Stimulated activated CD4-positive, alpha-beta T cell treated with anti-CD3 and anti-CD28 coated beads, Interleukin-2, amount 100 ng/mL, for 24 hours (primary cell): ENCODE measurements around the gene TBC1D2.
"Not testable (repeated sequence)": the region's sequence is repeated elsewhere in the genome, so short reads cannot be mapped to it uniquely, and the experiment has no call there.

Experiments used
- DNase-seq, 2 donors: peaks; one replicate each; pipeline ENCODE4 v3.0.0-alpha.2; 2020

TBC1D2 gene

DNA sequence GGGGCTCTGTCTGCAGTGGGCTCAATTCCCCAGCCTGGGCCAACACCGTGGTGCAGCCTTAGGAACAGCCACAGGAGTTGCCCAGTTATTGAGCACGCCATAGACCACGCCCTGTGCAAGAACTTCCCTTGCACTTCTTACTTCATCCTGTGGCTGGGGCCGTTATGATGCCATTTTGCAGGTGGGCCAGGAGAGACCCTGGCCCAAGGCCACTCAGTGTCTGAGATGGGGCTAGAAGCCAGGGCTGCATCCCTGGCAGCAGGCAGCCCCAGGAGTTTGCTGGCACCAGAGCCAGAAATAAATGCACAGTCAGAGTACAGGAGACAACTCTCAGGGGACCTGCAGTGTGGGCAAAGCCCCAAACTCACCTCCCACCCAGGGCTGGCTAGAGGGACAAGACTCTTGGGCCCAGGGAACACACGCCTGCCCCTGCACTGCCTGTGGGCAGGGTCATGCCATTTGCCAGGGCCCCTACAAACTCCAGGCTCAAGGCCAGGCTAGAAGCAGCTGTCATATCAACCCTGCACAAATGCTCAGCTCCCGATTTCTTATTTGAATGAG lies 69.8 kb downstream of the TBC1D2 start:
- DNase-seq, result no peak

- no peak for DNase-seq
These were observed 70.4 kb downstream of the TBC1D2 start for GRCh38 chr9:98185021-98185567.

GRCh38 chr9:98184326-98184725 lies 71.1 kb downstream of the TBC1D2 start:
- DNase-seq, result no peak

DNA sequence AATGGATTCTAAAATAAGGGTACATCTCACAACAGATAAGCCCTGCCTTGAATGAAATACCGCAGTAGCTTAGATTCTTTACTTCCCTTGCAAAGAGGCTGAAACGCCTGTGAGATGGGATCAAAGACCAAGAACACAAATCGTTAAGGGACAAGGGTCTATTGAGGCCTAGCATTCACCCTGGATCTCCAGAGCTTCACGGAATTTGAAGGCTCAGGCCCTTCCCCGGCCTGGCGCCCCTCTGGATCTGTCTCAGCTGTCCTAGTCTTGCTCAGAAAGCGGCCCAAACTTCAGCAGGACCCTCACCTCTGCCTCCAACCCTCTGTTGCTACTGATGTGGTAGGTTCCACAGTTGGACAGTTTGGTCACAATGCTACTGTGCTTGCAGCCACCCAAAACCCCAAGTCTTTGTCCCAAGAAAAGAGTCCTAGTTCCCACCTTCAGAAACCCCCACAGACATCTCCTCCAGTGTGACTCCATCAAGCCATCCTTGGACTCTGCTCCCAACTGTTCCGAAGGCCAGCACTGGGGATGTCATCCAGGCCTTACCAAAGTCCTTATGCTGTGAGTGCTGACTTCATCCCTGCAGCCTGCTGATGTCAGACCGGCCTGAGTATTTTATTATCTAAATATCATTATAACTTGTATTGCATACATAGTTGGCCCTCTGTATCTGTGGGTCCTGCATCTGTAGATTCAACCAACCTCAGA lies 72.4 kb downstream of the TBC1D2 start:
- DNase-seq, result no peak

DNA sequence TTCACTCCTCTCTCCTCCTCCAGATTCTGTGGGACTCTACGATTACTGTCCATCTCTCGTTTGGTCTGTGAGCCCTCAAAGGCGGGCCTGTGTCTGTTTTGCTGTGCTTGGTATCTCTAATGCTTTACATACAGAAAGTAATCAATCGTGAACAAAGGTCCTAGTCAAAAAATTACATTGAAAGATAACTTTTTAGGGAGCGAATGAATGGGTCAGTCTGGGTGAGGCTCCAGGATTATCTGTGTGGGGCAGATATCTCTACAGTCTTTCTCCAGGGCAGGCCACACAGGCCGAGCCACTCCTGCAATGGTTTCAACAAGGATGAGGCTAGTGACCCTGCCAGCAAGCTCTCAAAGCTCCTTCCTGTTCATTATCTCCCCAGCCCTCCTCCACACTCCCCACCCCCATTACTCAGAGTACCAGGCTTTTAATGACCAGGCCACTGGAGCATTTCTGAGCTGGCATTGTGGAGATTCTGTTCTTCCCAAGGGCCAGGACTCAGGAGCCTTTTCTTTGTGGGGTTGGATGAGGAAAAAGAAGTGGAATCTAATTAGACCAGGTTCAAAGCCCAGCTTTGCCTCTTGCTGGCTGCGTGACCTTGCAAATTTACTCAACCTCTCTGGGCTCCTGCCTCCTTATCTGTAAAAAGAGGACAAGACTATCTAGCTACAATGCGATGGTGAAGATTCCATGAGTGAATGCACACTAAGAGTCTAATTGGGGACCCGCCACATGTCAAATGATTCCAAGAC lies 73.2 kb downstream of the TBC1D2 start:
- DNase-seq, result no peak

DNA sequence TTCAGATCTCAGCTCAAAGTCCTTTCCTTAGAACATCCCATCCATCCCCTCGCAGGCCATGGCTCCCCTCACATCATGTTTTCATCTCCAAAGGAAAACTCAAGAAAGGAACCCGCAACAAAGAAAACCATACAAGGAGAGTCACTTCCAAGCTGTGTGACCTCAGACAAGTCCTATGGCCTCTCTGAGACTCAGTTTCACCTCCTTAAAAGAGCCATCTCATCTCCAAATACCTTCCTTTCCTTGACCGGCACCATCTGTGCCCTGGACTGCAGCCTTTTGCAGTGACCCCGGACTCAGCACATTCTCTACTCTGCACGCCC lies 73.7 kb downstream of the TBC1D2 start:
- DNase-seq, result no peak

DNA sequence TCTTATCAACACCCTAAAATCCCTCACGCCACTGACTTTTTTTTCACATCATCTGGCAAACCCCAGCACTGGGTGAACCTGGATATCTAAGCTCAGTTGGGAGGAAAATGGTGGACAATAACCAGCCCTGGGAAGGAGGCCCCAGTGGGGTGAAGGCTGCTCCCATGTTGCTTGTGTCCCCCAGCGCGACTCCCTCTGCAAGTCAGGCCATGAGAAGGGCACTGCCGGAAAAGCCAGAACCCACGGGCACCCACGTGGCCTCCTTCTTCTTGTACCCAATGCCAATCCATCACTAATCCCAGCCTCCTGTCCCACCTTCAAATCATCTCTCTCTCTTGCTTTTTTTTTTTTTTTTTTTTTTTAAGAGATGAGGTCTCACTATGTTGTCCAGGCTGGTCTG lies 74.5 kb downstream of the TBC1D2 start:
- no peak for DNase-seq

GRCh38 chr9:98178874-98179850 lies 76.3 kb downstream of the TBC1D2 start:
- DNase-seq, result no peak

DNA sequence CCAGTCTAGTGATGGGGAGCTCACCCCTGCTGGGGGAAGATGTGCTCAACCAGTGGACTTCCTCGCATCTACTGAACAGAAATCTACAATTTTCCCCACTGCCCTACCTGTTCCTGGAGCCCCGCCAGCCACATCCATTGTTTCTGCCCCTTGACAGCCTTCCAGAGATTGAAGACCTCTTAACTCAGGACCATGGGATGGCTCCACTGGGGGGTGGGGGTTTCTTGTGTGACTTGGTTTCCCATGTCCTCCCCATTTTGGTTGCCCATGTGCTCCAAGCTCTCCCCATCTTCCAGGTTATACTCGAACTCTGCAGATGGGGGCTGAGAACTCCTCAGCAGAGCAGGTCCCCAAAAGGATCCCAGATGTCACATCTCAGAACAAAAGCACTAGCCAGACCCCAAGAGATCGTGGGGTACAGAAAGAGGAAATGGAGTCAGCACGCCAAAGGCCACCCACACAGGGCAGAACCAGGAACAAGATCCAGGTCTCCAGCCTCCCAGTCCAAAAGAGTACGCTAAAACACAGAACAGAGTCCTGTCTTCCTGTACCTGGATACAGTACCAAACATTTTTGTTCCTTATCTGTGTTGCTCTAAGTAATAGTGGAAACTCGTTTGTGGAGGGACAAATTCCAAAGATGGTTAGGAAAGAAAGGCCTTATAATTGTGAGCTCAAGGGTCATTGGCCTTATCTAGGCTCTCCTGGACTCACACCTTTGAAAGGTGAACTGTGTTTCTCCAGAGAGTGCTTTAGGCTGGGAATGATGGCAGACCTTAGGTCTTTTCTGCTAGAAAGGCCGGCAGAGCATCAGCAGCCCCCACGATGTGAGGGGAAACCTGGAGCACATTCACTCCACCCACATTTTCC lies 78.8 kb downstream of the TBC1D2 start:
- no peak for DNase-seq

DNA sequence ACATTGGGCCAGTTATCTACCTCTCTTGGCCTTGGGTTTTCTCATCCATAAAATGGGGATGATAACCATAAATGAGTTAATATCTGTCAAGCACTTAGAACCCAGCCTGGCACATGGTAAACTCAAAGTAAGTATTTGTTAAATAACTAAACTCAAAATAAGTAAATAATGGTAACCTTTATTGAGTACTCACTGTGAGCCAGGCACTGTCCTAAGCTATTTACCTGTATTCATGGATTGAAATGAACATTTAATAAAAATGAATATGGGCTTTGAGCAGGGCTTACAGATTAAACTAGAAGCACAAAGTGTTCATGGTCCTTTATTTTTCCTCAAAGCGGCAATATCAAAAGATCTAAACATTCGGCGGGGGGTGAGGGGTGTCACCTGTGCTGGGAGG lies 79.7 kb downstream of the TBC1D2 start:
- no peak for DNase-seq

DNA sequence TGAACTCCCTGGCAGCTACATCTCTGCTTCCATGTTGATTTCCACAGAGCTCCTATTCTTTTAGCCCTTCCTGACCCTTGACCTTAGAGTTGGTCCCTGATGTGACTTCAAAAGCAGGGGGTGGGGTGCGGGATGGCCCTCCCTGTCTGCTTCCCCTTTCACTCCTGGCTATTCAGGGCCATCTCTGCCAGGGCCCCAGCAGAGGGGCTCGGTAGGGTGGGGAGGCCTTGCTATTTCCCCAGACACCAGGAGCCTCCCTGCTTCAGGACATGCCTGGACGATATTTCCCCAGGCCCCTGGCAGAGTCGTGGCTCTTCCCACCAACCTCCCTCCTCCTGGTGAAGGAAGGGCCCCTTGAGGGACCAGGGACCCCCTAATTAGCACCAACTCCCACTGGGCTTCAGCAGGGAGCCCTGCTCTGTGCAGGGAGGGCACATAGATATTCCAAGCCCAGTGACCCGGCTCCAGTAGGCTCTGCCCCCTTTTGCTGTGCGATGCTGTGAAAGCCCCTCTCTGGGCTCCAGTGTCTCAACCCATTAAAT lies 80.3 kb downstream of the TBC1D2 start:
- no peak for DNase-seq

GRCh38 chr9:98174502-98174918 lies 80.9 kb downstream of the TBC1D2 start:
- not testable (repeated sequence) for DNase-seq

- DNase-seq, result no peak
These were observed 82.3 kb downstream of the TBC1D2 start for GRCh38 chr9:98173181-98173580.

GRCh38 chr9:98172604-98173003 lies 82.8 kb downstream of the TBC1D2 start:
- no peak for DNase-seq

DNA sequence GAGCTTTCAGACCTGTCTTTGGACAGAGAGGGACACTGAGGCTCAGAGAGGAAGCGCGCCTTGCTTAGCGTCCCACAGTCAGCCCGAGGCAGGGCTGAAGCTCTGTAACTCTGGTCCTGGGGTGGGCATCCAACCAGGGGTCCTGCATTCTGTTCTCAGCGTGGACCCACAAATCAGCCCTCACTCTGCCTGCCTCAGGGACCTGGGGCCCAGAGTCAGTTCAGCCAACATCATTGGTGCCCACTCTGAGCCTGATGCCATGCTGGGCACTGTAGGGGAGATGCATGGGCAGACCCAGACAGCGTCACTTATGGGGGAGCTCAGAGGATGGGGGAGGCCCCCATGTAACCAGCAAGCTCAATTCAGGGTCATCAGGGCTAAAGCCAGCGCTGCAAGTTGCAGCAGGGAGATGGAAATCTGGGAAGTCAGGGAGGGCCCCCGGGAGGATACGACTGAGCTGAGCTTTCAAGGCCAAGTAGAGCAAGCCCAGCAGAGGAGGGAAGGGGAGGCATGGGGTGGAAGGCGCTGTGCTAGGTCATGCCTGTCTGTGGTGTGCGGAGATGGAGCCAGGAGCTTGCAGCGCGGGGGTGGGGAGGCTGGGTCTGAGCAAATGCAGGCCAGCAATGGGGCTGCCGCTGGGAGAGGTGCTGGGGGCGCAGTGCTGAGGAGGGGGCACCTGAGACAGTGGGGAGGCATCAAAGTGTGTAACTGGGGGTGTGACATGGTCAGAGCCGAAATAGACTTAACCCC lies 84.1 kb downstream of the TBC1D2 start:
- no peak for DNase-seq

DNA sequence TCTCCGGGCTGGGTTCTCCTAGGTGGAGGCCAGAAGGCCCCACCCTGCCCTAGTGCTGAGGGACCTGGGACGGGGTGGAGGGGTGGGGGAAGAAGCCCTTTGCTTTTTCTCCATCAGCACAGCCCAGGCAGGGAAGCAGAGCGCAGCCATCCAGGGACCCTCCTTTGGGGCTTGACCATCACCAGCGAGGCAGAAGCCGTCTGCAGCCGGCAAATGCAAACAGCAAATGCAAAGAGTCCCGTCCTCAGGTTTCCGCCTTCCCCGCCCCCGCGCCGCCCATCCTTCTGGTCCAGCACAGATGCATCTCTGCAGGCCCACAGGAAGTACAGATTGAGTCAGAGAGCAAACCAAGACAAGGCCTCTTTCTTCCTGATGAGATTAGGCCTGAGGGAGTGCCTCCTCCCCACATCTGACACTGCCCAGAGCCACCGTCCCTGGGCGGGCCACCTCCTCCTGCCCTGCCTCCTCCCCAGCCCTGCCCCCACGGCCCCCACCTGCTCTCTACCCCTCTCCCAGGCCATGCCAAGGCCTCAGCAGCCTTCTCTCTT lies 86.4 kb downstream of the TBC1D2 start:
- peak; percentile 44 to 52 for DNase-seq

DNA sequence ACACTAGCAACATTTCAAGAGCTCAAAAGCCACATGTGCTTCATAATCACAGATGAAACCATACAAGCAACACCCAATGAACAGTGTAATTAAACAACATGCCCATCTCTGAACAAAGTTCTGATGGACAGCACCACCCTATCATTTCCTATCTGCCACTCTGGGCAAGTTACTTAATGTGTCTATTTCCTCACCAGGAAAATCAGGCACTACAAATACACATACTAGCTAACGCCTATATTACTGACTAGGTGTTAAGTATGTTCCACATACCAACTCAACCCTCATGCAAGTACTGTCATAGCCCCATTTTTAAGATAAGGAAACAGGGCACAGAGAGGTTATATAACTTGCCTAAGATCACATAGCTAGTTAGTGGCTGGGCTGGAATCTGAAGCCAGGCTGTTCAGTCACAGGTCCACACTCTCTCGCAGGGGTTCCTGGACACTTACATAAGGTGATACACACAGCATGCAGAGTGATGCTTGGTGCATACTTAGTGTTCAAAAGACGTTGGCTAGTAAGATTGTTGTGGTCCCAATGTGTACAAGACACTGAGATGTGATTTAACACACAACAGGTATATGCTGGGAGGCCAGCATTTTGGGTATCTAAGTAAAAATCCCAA lies 87.2 kb downstream of the TBC1D2 start:
- no peak for DNase-seq

GRCh38 chr9:98164912-98165311 lies 90.5 kb downstream of the TBC1D2 start:
- DNase-seq, result no peak

DNA sequence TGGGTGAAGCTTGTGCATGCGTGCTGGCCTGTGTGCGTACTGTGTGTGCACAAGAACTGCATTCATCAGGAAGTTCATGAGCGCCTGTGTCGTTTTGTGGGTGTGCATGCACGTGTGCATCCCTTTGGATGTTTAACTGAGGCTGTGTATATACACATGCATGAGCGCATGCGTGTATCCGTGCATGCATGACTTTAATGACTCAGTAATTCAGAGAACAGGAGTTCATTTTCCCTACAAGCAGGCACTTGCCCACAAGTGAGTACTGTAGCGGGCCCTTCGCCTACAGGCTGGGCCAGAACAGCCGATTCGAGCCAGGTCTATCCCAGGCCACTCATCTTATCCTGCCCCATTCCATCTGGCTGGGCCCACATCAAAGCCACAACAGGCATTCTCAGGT lies 92.8 kb downstream of the TBC1D2 start:
- DNase-seq, result no peak

- DNase-seq, result no peak
These were observed 93.6 kb downstream of the TBC1D2 start for GRCh38 chr9:98161851-98162250.
